ENCODE data around the gene NUDT14.

- no peak for TF ChIP-seq EZH2 (IDR thresholded peaks at IDR 0.05)
- no peak for TF ChIP-seq POLR2AphosphoS5 (IDR thresholded peaks at IDR 0.05; ENCODE audit: borderline replicate concordance, low read depth, low read length)
- no peak for TF ChIP-seq FOXP2 (optimal IDR thresholded peaks at IDR 0.05; ENCODE audit: control extremely low read depth, extremely low read length, insufficient read depth)
Observed at GRCh38 chr14:105163040-105163742, 17.9 kb downstream of the NUDT14 start.
